HG02571 (cell line): ENCODE measurements around the gene GET4.
"Not testable (repeated sequence)": the region's sequence is repeated elsewhere in the genome, so short reads cannot be mapped to it uniquely, and the experiment has no call there.

Experiments
- ATAC-seq: cut with Tn5 transposase; IDR thresholded peaks from one replicate; pipeline ENCODE4 v1.9.1; 2021; ENCODE audit warnings: mild to moderate bottlenecking, moderate library complexity; ENCODE audit not compliant: unreplicated experiment

Gene GET4

GRCh38 chr7:943793-944192 lies 67.4 kb downstream of the GET4 start:
- not testable (repeated sequence) for ATAC-seq

GRCh38 chr7:944744-945143 lies 68.4 kb downstream of the GET4 start:
- no peak for ATAC-seq

DNA sequence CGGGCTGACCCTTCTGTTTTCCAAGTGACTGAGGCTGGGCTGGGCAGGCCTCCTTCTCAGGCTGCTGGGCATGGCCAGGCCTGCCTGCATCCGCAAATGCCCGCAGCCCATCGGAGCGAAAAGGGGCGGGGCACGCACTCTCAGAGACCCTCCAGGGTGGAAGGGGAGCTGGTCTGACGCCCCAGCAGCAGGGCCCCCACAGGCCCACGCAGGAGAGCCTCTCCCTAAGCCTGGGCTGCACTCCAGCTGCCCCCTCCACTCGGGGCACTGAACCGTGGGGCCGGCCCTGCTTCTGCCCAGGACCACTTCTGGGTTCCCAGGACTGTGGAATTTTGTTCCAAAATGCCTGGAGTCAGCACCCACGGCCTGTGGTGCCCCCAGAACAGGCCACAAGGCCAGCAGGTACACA lies 68.8 kb downstream of the GET4 start:
- no peak for ATAC-seq

GRCh38 chr7:945556-946255 lies 69.4 kb downstream of the GET4 start:
- ATAC-seq, result no peak
